HG03045 (cell line): ENCODE measurements around the gene D2HGDH.

Source experiments
- ATAC-seq: cut with Tn5 transposase; IDR thresholded peaks from one replicate; pipeline ENCODE4 v1.9.1; 2021; ENCODE audit warnings: mild to moderate bottlenecking, moderate library complexity; ENCODE audit not compliant: unreplicated experiment

The D2HGDH gene

GRCh38 chr2:241734467-241735208 lies at the start of gene D2HGDH:
TSS of gene D2HGDH (plus strand) at chr2:241734630. CDS start at chr2:241735225, 595 bp downstream.
- ATAC-seq, result peak; percentile 80

- ATAC-seq, result peak; percentile 17
These were observed 48.1 kb upstream of the D2HGDH start for GRCh38 chr2:241686324-241686649.

- ATAC-seq, result peak; percentile 94
These were observed 47.6 kb upstream of the D2HGDH start, which contains the start of gene DTYMK for GRCh38 chr2:241686650-241687425. TSS of gene DTYMK (minus strand) at chr2:241686815. CDS start at chr2:241686783, 32 bp downstream.

GRCh38 chr2:241689306-241689705 lies 45.1 kb upstream of the D2HGDH start:
- no peak for ATAC-seq

GRCh38 chr2:241690202-241690717 lies 44.2 kb upstream of the D2HGDH start:
- no peak for ATAC-seq

DNA sequence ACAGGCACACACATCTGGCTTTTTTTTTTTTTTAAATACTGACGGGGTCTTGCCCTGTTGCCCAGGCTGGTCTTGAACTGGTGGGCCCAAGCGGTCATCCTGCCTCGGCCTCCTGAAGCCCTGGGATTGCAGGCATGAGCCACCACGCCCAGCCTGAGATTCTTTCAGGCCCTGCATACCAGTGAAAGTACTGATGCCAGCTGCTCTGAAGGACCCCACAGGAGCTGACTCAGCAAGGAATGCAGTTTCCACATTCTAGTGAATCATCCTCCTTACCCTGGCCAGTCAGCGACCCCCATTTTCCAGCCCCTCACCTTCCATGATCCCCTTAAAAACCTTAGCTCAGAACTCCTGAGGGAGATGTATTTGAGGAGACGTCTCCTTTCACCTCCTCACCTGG lies 42.0 kb upstream of the D2HGDH start:
- ATAC-seq, result no peak

- no peak for ATAC-seq
These were observed 38.8 kb upstream of the D2HGDH start for GRCh38 chr2:241695651-241696050.

GRCh38 chr2:241701149-241701398 lies 33.4 kb upstream of the D2HGDH start:
- ATAC-seq, result no peak

- peak; percentile 57 for ATAC-seq
These were observed 32.9 kb upstream of the D2HGDH start, which contains the start of gene ING5 for GRCh38 chr2:241701399-241702154. TSS of gene ING5 (plus strand) at chr2:241702039. CDS start at chr2:241702066, 27 bp downstream.

- ATAC-seq, result peak; percentile 64
These were observed 32.0 kb upstream of the D2HGDH start for GRCh38 chr2:241702155-241703031.

- no peak for ATAC-seq
These were observed 31.3 kb upstream of the D2HGDH start for GRCh38 chr2:241703032-241703604.

GRCh38 chr2:241706537-241706936 lies 27.9 kb upstream of the D2HGDH start:
- no peak for ATAC-seq

GRCh38 chr2:241708879-241709278 lies 25.6 kb upstream of the D2HGDH start:
- no peak for ATAC-seq

DNA sequence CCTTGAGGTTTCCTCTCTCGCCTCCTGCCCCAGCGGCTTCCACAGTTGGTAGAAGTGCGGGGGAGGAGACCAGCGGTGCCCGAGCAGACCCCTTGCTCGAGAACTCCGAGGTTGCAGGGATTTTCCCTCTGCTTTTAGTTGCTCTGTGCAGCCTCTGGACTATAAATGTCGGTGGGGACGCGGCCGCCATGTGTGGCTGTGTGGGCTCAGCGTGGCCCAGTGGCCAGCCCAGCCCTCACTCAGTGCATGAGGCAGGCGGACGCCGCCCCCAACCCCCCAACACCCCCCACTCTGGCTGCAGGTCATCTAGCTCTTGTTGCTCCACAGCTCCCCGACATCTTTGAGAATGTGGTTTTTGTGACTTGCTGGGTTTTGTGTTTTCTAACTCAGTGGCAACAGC lies 15.3 kb upstream of the D2HGDH start:
- no peak for ATAC-seq

- no peak for ATAC-seq
These were observed 14.3 kb upstream of the D2HGDH start for GRCh38 chr2:241720099-241720498.

- ATAC-seq, result no peak
These were observed 13.9 kb upstream of the D2HGDH start for GRCh38 chr2:241720560-241720959.

DNA sequence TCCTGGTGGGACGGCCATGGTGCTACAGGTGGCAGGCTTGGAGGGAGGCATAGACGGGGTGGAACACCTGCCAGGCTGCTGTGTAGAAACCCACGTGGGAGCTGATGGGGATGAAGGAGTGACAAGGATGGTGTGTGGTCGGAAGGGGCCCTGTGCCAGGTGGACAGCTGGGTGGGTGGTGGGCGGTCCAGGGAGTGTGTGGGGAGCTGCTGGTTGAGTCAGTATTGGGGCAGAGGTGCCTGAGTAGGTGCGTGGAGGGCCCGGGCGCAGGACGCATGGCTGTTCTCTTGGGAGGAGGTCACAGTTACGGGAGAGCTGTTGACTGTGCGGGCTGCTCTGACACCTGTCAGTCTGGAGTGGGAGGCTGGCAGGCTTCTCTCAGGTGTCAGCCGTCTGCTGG lies 12.6 kb upstream of the D2HGDH start:
- no peak for ATAC-seq

DNA sequence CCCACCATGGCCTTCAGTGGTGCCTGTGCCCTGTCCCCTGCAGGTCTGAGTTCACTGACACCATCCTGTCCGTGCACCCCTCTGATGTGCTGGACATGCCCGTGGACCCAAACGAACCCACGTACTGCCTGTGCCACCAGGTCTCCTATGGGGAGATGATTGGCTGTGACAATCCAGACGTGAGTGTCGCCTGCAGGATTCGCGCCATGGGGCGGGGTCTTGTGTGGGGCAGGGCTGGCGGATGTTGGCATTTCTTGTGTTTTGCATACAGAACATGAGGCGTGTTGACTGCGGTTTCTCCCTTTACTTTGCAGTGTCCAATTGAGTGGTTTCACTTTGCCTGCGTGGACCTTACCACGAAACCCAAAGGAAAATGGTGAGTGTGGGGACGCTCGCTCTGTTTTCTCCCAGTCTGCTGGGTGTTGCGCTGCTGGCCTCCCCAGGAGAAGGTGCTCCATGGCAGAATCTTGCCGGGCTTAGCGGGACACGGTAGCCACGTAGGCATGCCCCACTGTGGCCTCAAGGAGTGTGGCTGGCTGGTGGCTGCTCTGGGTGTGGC lies 11.5 kb upstream of the D2HGDH start:
- no peak for ATAC-seq

- ATAC-seq, result no peak
These were observed 10.0 kb upstream of the D2HGDH start for GRCh38 chr2:241724259-241724974.
